Upper lobe of right lung (tissue), 1 donor: ENCODE results near the gene DYNC1LI1. TPM values are rescaled to one million over a fixed set of nuclear protein-coding genes. Genes with fewer than 3 reads are reported as not detected.
"Not testable (repeated sequence)": the region's sequence is repeated elsewhere in the genome, so short reads cannot be mapped to it uniquely, and the experiment has no call there.

Experiments used
- ATAC-seq: fragments of 200-7000 bp; cut with Tn5 transposase; one replicate; pipeline ENCODE4 v1.9.1; 2020; ENCODE audit warnings: mild to moderate bottlenecking, moderate library complexity
- DNase-seq: peaks from one replicate; pipeline ENCODE4 v3.0.0-alpha.2; 2020
- H3K27ac ChIP-seq: fragments of 200-600 bp; one replicate; pipeline ENCODE4 v1.8.0; 2022
- H3K27me3 ChIP-seq: fragments of 200-600 bp; one replicate; pipeline ENCODE4 v1.8.0; 2022; ENCODE audit warnings: mild to moderate bottlenecking
- H3K36me3 ChIP-seq: fragments of 200-600 bp; one replicate; pipeline ENCODE4 v1.8.0; 2022
- H3K4me1 ChIP-seq: fragments of 200-600 bp; one replicate; pipeline ENCODE4 v1.8.0; 2022
- H3K4me3 ChIP-seq: fragments of 200-600 bp; one replicate; pipeline ENCODE4 v1.8.0; 2022; ENCODE audit warnings: mild to moderate bottlenecking
- H3K9me3 ChIP-seq: fragments of 200-600 bp; one replicate; pipeline ENCODE4 v1.8.0; 2022
- CTCF ChIP-seq: fragments of 200-600 bp; IDR thresholded peaks from one replicate; pipeline ENCODE4 v1.8.0; 2022; ENCODE audit warnings: antibody characterized with exemption
- intact Hi-C: fragments of 100-400 bp; cut with DNase I; formaldehyde crosslinking; loops from one replicate; pipeline ENCODE4 v1.11.0; 2022
- total RNA-seq: library from RNA; stranded (reverse); fragmentation: NEBNext Ultra II Directional; extraction: Animal tissue kit (Norgen Biotek cat#: 25700); gene quantifications from one replicate; pipeline ENCODE4 v1.2.1, GENCODE V29; 2021
- donor health status: DM: no; HTN: yes; CAD: no; lungs with severe emphysema.

DYNC1LI1 gene
- total RNA-seq, 1 donor from 2014 or later: 37.8 TPM

- no peaks in the 10 kb centered on the region for H3K9me3 ChIP-seq
- intact Hi-C loops: no loop called here
- H3K27me3 ChIP-seq: no peaks in the 10 kb centered on the region
- no peaks in the 10 kb centered on the region for H3K4me1 ChIP-seq
- peak; percentile 60 for ATAC-seq
- TF ChIP-seq CTCF: no peak
- H3K36me3 ChIP-seq: no peaks in the 10 kb centered on the region
- no peak overlapping the region for H3K4me3 ChIP-seq
- H3K27ac ChIP-seq: no peak overlapping the region
- DNase-seq: no peak
Observed at GRCh38 chr3:32584660-32585059, 14.0 kb upstream of the DYNC1LI1 start.

- no peaks in the 10 kb centered on the region for H3K36me3 ChIP-seq
- ATAC-seq: no peak
- no peaks in the 10 kb centered on the region for H3K9me3 ChIP-seq
- no peaks in the 10 kb centered on the region for H3K27me3 ChIP-seq
- TF ChIP-seq CTCF: no peak
- H3K4me1 ChIP-seq: no peaks in the 10 kb centered on the region
- intact Hi-C loops: no loop called here
- no peak for DNase-seq
- H3K27ac ChIP-seq: no peak overlapping the region
- H3K4me3 ChIP-seq: no peak overlapping the region
Observed at GRCh38 chr3:32583708-32584107, 13.1 kb upstream of the DYNC1LI1 start.

GRCh38 chr3:32578669-32579068 is 8.0 kb upstream of the DYNC1LI1 start:
- intact Hi-C loops, ATAC-seq, H3K27me3 ChIP-seq, H3K27ac ChIP-seq, H3K9me3 ChIP-seq, H3K36me3 ChIP-seq, DNase-seq, H3K4me3 ChIP-seq: not testable (repeated sequence)
- H3K4me1 ChIP-seq: peaks cover 15% of the 10 kb centered on the region

- intact Hi-C loops: no loop called here
- peaks cover 15% of the 10 kb centered on the region for H3K4me1 ChIP-seq
- no peaks in the 10 kb centered on the region for H3K9me3 ChIP-seq
- TF ChIP-seq CTCF: no peak
- H3K4me3 ChIP-seq: peak overlapping the region; percentile 30
- ATAC-seq: peak; percentile 84
- H3K36me3 ChIP-seq: no peaks in the 10 kb centered on the region
- peak overlapping the region; percentile 43 for H3K27ac ChIP-seq
- no peaks in the 10 kb centered on the region for H3K27me3 ChIP-seq
- DNase-seq: no peak
Observed at GRCh38 chr3:32577581-32578556, 7.2 kb upstream of the DYNC1LI1 start.

- Histone ChIP-seq H3K27ac (peak overlapping the region; percentile 43), H3K36me3 (no peaks in the 10 kb centered on the region), H3K9me3 (no peaks in the 10 kb centered on the region), H3K27me3 (no peaks in the 10 kb centered on the region), H3K4me3 (peak overlapping the region; percentile 30), H3K4me1 (peaks cover 15% of the 10 kb centered on the region)
- intact Hi-C loops: no loop called here
- ATAC-seq (no peak), DNase-seq (no peak)
- no peak for TF ChIP-seq CTCF
Observed at GRCh38 chr3:32577174-32577573, 6.5 kb upstream of the DYNC1LI1 start.

GRCh38 chr3:32575451-32576113 is 4.9 kb upstream of the DYNC1LI1 start:
- Histone ChIP-seq H3K4me1 (peaks cover 24% of the 10 kb centered on the region), H3K27ac (no peak overlapping the region), H3K36me3 (no peaks in the 10 kb centered on the region), H3K27me3 (no peaks in the 10 kb centered on the region), H3K4me3 (no peak overlapping the region), H3K9me3 (no peaks in the 10 kb centered on the region)
- intact Hi-C loops: no loop called here
- TF ChIP-seq CTCF: no peak
- no peak for DNase-seq
- no peak for ATAC-seq
